GM10248 (cell line): Measurements from ENCODE around the gene LDLRAD3.

ENCODE experiments used
- CTCF ChIA-PET: fragments of 300-600 bp; sonication (Branson Sonifier 250); formaldehyde crosslinking; extraction: SDS; loops from one replicate; lab custom pipeline; 2021; ENCODE audit warnings: antibody characterized with exemption; lab: Yijun Ruan, JAX
- POLR2A ChIA-PET: fragments of 350-650 bp; sonication (Branson Sonifier 250); formaldehyde crosslinking; extraction: SDS; loops from one replicate; lab custom pipeline; 2020; ENCODE audit warnings: antibody characterized with exemption; lab: Yijun Ruan, JAX
- DNase-seq: peaks from one replicate; pipeline ENCODE4 v3.0.0; 2012; ENCODE audit errors: extremely low spot score
- TF ChIP-seq, protein P1 (sequence below): IDR thresholded peaks from 2 replicates; pipeline ENCODE4 v1.5.1; 2012; ENCODE audit warnings: mild to moderate bottlenecking, low read depth; ENCODE audit errors: extremely low read depth, missing control alignments, control extremely low read depth

LDLRAD3 gene

DNA sequence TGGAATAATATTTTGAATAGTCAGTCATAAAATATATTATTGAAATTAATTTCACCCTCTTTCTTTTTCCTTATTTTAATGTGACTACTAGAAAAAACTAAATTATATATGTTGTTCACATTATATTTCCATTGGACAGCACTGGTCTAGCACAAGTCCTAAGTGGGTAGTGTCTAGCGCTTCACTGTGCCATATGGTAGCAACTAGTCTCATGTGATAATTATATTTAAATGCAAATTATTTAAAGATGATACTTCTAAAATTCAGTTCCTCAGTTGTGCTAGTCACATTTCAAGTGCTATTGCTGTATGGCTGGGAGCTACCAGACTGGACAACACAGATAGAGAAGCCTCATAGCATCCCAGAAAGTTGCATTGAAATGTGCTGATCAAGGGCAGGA is 19.1 kb upstream of the LDLRAD3 start:
- POLR2A ChIA-PET, result no interaction called here
- TF ChIP-seq, protein P1, sequence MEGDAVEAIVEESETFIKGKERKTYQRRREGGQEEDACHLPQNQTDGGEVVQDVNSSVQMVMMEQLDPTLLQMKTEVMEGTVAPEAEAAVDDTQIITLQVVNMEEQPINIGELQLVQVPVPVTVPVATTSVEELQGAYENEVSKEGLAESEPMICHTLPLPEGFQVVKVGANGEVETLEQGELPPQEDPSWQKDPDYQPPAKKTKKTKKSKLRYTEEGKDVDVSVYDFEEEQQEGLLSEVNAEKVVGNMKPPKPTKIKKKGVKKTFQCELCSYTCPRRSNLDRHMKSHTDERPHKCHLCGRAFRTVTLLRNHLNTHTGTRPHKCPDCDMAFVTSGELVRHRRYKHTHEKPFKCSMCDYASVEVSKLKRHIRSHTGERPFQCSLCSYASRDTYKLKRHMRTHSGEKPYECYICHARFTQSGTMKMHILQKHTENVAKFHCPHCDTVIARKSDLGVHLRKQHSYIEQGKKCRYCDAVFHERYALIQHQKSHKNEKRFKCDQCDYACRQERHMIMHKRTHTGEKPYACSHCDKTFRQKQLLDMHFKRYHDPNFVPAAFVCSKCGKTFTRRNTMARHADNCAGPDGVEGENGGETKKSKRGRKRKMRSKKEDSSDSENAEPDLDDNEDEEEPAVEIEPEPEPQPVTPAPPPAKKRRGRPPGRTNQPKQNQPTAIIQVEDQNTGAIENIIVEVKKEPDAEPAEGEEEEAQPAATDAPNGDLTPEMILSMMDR, result no peak
- CTCF ChIA-PET, result interaction anchor here (1.8 kb wide), 1 partner anchor 10 kb away, joined by 7 read pairs; no protein-coding TSS in a partner anchor
- DNase-seq, result no peak

DNA sequence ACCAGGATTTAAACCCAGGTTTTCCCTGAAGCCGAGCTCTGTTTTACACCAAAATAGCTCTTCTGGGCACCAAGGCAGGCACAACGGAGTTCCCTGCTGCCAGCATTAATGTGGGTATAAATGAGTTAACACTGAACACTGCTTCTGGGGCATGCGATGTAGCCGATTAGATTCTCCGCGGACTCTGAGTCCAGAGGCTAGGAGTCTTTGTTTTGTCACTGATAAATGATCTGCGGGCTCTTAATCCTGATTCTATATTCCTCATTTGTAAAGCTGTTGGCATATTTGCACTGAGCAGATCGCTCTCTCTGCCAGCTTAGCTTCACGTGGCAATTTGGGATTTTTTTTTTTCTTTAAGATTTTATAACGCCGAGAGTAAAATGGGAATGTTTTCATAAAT is 16.8 kb upstream of the LDLRAD3 start:
- no peak for DNase-seq
- POLR2A ChIA-PET, result no interaction called here
- CTCF ChIA-PET, result interaction anchor here (1.5 to 1.6 kb wide), 2 partner anchors 26 to 45 kb away, joined by 3 read pairs; no protein-coding TSS in a partner anchor
- TF ChIP-seq, protein P1, result no peak

DNA sequence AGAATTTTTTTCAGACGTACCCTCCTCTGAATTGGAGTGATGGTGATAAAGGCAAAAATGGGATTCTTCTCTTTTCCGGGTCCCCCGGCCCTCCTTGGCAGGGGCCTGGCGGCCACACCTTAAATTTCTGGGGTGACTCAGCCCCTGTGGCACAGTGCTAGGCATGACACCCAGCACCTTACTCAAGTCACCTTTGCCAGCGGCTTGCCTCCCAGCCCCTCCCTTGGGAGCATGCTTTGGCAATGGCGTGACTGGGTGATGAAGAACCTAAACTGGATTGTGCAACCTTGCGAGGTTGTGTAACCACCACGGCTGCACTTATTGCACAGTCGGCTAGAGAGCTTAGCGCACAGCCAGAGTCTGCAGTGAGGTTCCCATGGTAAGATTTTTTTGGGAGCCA is 16.2 kb upstream of the LDLRAD3 start:
- TF ChIP-seq, protein P1, result no peak
- POLR2A ChIA-PET, result no interaction called here
- no peak for DNase-seq
- CTCF ChIA-PET, result interaction anchor here (1.5 kb wide), 1 partner anchor 26 kb away, joined by 3 read pairs; no protein-coding TSS in a partner anchor

DNA sequence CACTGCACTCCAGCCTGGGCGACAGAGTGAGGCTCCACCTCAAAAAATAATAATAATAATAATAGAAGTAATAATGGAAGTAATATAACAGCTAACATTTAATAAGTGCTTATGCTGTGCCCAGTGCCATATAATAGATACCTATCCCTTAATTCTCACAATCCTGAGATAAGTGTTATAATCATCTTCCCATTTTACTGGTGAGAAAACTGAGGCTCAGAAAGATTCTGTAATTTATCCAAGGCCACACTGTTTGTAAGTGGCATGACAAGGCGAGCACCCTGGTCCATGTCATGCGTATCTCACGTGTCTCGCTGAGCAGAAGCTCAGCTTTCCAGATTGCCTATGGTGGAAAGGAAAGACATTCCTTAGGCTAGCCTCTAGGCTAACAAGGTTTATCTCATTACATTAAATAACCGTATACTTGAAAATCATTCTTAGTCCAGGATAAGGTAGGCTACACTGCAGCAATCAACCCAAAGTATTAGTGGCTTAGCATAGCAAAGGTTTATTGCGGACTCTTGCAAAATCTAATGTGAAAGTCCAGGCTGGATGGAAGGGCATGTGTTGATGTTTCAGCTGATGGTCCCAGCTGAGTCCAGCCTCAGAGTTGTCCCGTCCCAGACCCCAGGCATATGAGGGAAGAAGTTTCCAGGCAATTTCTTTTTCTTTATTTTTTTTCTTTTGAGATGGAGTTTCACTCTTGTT is 15.0 kb upstream of the LDLRAD3 start:
- TF ChIP-seq, protein P1, result no peak
- ChIA-PET CTCF (no interaction called here), POLR2A (no interaction called here)
- DNase-seq, result no peak

DNA sequence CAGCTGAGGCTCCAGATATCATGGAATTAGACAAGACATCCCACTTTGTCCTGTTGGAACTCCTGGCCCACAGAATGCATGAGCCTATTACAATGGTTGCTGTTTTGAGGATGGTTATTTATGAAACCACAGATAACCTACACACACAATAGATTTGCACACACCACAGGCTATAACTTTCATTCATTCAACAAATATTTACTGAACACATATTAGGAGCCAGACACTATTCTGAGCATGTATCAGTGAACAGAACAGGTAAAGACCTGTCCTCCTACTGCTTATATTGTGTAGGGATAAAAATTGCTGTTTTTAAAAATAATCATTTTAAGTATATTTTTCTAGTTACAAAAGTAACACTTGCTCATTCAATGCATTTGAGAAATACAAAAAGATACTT is 13.4 kb upstream of the LDLRAD3 start:
- no peak for DNase-seq
- TF ChIP-seq, protein P1, result no peak
- ChIA-PET POLR2A (no interaction called here), CTCF (no interaction called here)

DNA sequence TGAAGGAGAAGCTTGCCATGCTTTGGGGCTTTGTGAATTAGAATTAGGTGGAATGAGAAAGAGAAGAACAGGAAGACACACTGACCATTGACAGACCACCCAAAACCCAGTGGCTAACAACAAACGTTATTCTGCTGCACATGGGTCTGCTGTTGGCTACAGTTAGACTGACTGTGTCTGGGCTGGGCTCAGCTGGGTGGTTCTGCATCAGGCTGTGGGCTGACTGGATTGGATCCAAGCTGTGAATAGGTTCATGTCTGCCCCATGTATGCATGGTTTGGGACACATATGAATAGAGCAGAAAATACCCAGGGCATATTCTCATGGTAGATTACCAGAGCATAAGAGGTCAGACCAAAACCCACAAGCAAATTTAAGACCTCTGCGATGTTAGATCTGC is 11.7 kb upstream of the LDLRAD3 start:
- TF ChIP-seq, protein P1, result no peak
- POLR2A ChIA-PET, result no interaction called here
- no peak for DNase-seq
- CTCF ChIA-PET, result interaction anchor here (2.4 kb wide), 1 partner anchor 110 kb away, joined by 7 read pairs; no protein-coding TSS in a partner anchor
